Fibroblast of the aortic adventitia (primary cell): Measurements from ENCODE around the gene NOX5. TPM values are rescaled to one million over a fixed set of nuclear protein-coding genes. Genes with fewer than 3 reads are reported as not detected.

Experiments
- DNase-seq: peaks from one replicate; pipeline ENCODE4 v3.0.0-alpha.2; 2010; ENCODE audit warnings: low read depth
- H3K4me3 ChIP-seq: 2 replicates; pipeline ENCODE4 v1.5.1; 2011; ENCODE audit warnings: low read depth, mild to moderate bottlenecking, control low read depth, low read length, moderate library complexity
- CTCF ChIP-seq: IDR thresholded peaks from 2 replicates; pipeline ENCODE4 v1.5.1; 2011; ENCODE audit warnings: mild to moderate bottlenecking, low read length, control low read depth, inconsistent platforms; ENCODE audit not compliant: insufficient read depth
- total RNA-seq: library from RNA; depleted of rRNA; stranded (reverse); fragments of >200 nt; gene quantifications from 2 replicates; pipeline ENCODE4 v1.2.3, GENCODE V29; 2012; ENCODE audit warnings: low replicate concordance

Gene NOX5
- total RNA-seq, 1 donor = 0.27 TPM

- no peak for DNase-seq
- TF ChIP-seq CTCF = no peak
- no peak overlapping the region for H3K4me3 ChIP-seq
Measured at GRCh38 chr15:69004011-69004410, 10.5 kb upstream of the NOX5 start.

DNA sequence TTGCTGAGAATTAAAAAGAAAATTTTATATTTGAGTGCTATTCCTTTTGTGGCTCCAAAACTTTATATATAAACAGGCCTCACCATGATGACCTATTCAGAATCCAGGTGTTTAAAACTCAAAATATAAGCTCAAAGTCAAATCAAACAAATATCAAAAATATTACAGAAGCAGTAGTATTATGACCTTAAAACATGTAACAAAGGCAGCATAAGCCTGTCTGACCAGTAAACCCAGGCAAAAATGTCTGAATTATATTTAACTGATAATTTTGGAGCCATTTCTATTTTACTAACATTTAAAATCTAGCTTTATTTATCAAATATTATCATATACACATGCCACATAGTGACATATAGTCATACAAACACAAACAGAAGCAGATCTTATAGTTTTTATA is 6.4 kb upstream of the NOX5 start:
- no peak for DNase-seq
- TF ChIP-seq CTCF = no peak
- H3K4me3 ChIP-seq = no peak overlapping the region

DNA sequence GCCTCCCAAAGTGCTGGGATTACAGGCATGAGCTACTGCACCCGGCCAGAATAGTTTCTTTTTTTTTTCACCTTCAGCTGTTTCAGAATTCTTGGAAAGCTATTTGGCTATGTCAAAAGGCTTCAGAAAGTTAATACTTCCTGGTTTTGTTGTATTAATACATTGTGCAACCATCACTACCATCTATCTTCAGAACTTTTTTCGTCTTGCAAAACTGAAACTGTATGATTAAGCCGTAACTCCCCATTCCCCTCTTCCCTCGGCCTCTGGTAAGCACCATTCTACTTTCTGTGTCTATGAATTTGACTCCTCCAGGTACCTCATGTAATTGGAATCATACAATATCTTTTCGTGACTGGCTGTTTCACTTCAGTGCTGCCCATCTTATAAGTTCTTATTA is 5.2 kb upstream of the NOX5 start:
- no peak overlapping the region for H3K4me3 ChIP-seq
- DNase-seq = no peak
- TF ChIP-seq CTCF = no peak

GRCh38 chr15:69011641-69012040 is 2.9 kb upstream of the NOX5 start:
- no peak for TF ChIP-seq CTCF
- H3K4me3 ChIP-seq = no peak overlapping the region
- DNase-seq = no peak

DNA sequence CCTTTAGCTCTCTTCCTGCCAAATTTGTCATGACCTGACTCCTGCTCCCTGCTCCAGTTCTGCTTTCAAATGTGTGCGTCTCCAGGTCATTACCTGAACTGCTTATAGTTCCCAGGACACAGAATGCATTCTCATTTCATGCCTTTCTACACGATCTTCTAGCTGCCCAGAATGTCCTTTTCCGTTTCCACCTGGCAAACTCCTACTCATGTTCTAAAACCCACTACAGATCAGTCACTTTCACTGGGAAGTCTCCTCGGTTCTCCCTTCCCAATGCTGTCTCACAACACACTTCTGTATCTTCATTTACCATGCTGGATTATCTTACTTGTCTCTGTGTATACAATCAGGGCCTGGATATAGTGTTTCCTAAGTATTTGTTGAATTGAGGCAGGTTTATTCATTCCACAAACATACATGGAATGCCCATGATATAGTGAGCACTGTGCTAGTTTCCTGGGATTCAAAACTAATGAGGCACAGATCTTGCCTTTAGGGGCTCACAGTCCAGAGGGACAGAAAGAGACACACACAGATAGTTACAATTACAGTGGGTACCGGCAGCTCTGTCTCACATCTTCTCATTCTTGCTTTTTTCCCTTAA is 1.6 kb upstream of the NOX5 start:
- DNase-seq = no peak
- H3K4me3 ChIP-seq = no peak overlapping the region
- TF ChIP-seq CTCF = no peak

DNA sequence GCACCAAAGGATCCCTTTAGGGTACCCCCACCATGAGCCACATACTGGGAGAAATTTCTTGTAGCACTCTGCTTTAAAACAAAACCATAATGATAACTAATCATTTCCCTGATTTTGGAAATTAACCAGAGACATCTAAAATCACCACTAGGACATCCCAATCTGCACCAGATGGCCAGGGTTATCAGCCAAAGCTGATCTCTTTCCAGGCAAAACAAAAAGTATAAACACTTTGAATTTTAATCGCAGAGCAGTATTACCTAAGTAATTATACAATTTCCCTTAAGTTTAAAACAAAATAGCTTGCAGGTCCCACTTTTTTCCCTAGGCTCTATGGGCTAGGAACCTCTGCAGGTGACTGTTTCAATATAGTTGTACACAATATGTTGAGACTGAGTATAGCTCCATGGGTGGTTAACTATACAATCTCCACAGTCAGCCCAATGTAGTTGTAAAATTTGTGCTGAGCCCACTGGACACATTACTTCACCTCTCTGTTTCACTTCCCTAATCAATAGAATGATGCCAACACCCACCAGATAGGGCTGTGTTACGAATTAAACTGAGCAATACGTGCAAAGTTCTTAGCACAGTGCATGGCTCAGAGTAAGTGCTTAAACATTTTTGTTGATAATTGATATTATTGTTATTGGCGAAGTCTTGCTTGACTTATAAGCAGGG is 629 bp upstream of the NOX5 start:
- no peak for TF ChIP-seq CTCF
- DNase-seq = no peak
- no peak overlapping the region for H3K4me3 ChIP-seq

GRCh38 chr15:69015591-69015990 is 1.1 kb downstream of the NOX5 start:
- H3K4me3 ChIP-seq = no peak overlapping the region
- no peak for TF ChIP-seq CTCF
- no peak for DNase-seq
